ENCODE data around the gene METTL24.

- TF ChIP-seq CTCF (conservative IDR thresholded peaks at IDR 0.05; ENCODE audit: low read length) (no peak), EZH2phosphoT487 (IDR thresholded peaks at IDR 0.05; ENCODE audit: borderline replicate concordance) (no peak)
Observed at GRCh38 chr6:110401585-110402176, 43.5 kb upstream of the METTL24 start.
